ENCODE measurements around the gene CAMK2D. TPM values are rescaled to one million over a fixed set of nuclear protein-coding genes. Genes with fewer than 3 reads are reported as not detected.
A peak's percentile ranks its signal among the peaks of the same experiment; 100 is the strongest.

Gene CAMK2D
- total RNA-seq, 1 experiment from 2014 or later = 9.0 TPM

DNA sequence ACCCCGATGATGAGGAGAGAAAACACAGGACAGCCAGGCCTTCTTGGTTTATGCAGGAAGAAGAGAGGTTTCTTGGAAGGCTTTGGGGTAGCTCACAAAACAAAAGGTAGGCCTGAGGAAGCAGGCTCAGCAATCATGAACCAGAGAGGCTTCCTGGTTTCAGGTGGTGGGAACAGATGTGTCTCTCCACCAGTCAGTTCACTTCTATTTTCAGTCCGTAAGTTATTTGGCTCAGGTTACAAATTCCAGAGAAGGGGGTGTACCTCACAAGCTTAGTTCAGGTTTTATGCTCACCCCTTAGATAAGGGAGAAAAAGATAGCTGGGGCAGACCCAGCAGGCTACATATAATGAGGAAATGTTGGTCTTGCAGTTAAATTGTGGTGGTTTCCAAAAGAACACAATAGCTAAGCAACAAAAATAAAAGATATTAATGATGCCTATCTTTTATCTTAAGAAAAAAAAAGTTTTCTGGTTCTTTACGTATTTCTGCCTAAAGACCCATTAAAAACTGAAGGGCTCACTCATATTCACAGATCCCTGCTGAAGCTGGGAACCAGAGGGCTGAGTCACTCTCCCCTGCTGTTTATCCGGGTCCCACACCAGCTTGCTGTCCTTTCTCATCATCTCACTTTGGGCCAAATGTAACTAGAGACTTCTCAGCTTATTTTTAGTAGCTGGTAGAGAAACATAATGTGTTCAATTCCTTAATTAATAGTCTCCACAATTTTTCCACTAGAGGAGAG lies 177.0 kb downstream of the CAMK2D start:
- peak overlapping the region; percentile 90 for H3K27ac ChIP-seq (ENCODE audit: insufficient read length, low read depth, low read length)
- Mint-ChIP-seq H3K4me3 (no peak overlapping the region), H3K4me1 (peaks cover 12 to 18% of the 10 kb centered on the region in 2 experiments), H3K9me3 (no peaks in the 10 kb centered on the region), H3K36me3 (ENCODE audit: insufficient read depth in 1 of 3, low read depth in 3 of 3) (peaks cover 0 to 2% (median 0%) of the 10 kb centered on the region in 3 experiments; a peak in 1 of 7 replicates), H3K27me3 (ENCODE audit: low read depth) (no peaks in the 10 kb centered on the region), H3K27ac (peak overlapping the region; percentile 82 to 98 (median 94))
- H2BK20ac ChIP-seq (ENCODE audit: low read depth, low read length, poor library complexity, severe bottlenecking) = no peak overlapping the region
- WGBS (ENCODE audit: extremely low coverage, insufficient read length, low lambda C conversion rate) = no CpG with 5 or more reads among the region's 4 CpGs
- H2BK5ac ChIP-seq (ENCODE audit: insufficient read length, low read length) = peak overlapping the region; percentile 26
- H2BK15ac ChIP-seq (ENCODE audit: low read depth, low read length) = no peak overlapping the region
- H4K8ac ChIP-seq (replicated peaks; ENCODE audit: insufficient read length, low read depth, low read length) = no peak overlapping the region
- no peak overlapping the region for H3K9ac ChIP-seq (ENCODE audit: extremely low read depth, insufficient read length, low read length)
- H3K27me3 ChIP-seq (ENCODE audit: insufficient read depth, low read length) = no peaks in the 10 kb centered on the region
- no peak overlapping the region for H3K23ac ChIP-seq (ENCODE audit: insufficient read length, low read depth, low read length)
- TF ChIP-seq, protein P1, sequence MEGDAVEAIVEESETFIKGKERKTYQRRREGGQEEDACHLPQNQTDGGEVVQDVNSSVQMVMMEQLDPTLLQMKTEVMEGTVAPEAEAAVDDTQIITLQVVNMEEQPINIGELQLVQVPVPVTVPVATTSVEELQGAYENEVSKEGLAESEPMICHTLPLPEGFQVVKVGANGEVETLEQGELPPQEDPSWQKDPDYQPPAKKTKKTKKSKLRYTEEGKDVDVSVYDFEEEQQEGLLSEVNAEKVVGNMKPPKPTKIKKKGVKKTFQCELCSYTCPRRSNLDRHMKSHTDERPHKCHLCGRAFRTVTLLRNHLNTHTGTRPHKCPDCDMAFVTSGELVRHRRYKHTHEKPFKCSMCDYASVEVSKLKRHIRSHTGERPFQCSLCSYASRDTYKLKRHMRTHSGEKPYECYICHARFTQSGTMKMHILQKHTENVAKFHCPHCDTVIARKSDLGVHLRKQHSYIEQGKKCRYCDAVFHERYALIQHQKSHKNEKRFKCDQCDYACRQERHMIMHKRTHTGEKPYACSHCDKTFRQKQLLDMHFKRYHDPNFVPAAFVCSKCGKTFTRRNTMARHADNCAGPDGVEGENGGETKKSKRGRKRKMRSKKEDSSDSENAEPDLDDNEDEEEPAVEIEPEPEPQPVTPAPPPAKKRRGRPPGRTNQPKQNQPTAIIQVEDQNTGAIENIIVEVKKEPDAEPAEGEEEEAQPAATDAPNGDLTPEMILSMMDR (conservative IDR thresholded peaks at IDR 0.05) = no peak
- H3K79me1 ChIP-seq (ENCODE audit: insufficient read depth, low read depth, low read length, poor library complexity, severe bottlenecking) = no peaks in the 10 kb centered on the region
- H4K20me1 ChIP-seq (ENCODE audit: control insufficient read depth, insufficient read depth, insufficient read length) = no peaks in the 10 kb centered on the region
- no peaks in the 10 kb centered on the region for H3K23me2 ChIP-seq (ENCODE audit: insufficient read length, low read depth, low read length, poor library complexity, severe bottlenecking)
- peak; percentile 68 for DNase-seq
- H4K5ac ChIP-seq (ENCODE audit: insufficient read length, low read depth, low read length) = peak overlapping the region; percentile 57
- H2AFZ ChIP-seq (ENCODE audit: low read length) = peak overlapping the region; percentile 40
- peak overlapping the region; percentile 11 for H3K4me2 ChIP-seq (ENCODE audit: insufficient read depth, insufficient read length, low read length)
- H3K9me3 ChIP-seq (ENCODE audit: control insufficient read depth, low read depth, low read length) = no peaks in the 10 kb centered on the region
- peak overlapping the region; percentile 83; the same call in 1 of the 2 replicates for H3K14ac ChIP-seq (ENCODE audit: insufficient read depth, low read length)
- peak overlapping the region; percentile 79 for H2BK12ac ChIP-seq (ENCODE audit: insufficient read length, low read depth, low read length)
- no peak overlapping the region for H3K18ac ChIP-seq (ENCODE audit: insufficient read length, low read depth, low read length)
- no peak overlapping the region for H2BK120ac ChIP-seq (ENCODE audit: low read depth, low read length, poor library complexity, severe bottlenecking)
- no peak overlapping the region for H3K56ac ChIP-seq (ENCODE audit: insufficient read length, low read depth, low read length)
- peaks cover 5% of the 10 kb centered on the region; the same call in 1 of the 2 replicates for H3K4me1 ChIP-seq (ENCODE audit: insufficient read depth, low read length)
- H4K91ac ChIP-seq (ENCODE audit: insufficient read length, low read depth, low read length) = no peak overlapping the region
- no peaks in the 10 kb centered on the region for H3K79me2 ChIP-seq (ENCODE audit: insufficient read depth, low read length)
- H3K4ac ChIP-seq (ENCODE audit: low read depth, low read length) = no peak overlapping the region
- no peak overlapping the region for H3T11ph ChIP-seq (ENCODE audit: low read length)
- H2AK5ac ChIP-seq (ENCODE audit: insufficient read length, low read length) = no peak overlapping the region
